HepG2 (cell line): ENCODE results near the gene VAMP5. TPM values are rescaled to one million over a fixed set of nuclear protein-coding genes. Genes with fewer than 3 reads are reported as not detected.

Source experiments
- ATAC-seq: fragments of 200-7000 bp; cut with Tn5 transposase; 3 replicates; pipeline ENCODE4 v1.9.1; 2020; ENCODE audit warnings: mild to moderate bottlenecking, moderate library complexity
- BruUV-seq: library from RNA; stranded (reverse); fragments of 400-500 nt; replicated peaks from 2 replicates; lab custom pipeline; 2021; lab: Mats Ljungman, UMichigan
- CTCF ChIA-PET: fragments of 300-600 bp; formaldehyde crosslinking; extraction: SDS; loops from one replicate; lab custom pipeline; 2021; ENCODE audit warnings: low total read pairs, inconsistent platforms, low intra/inter-chr PET ratio; lab: Yijun Ruan, JAX
- POLR2A ChIA-PET: fragments of 350-600 bp; sonication (Branson Sonifier 250); formaldehyde crosslinking; loops from one replicate; lab custom pipeline; 2020; ENCODE audit warnings: antibody characterized with exemption, inconsistent platforms; lab: Yijun Ruan, JAX
- DNase-seq: peaks from one replicate; pipeline ENCODE4 v3.0.0-alpha.2; 2015; ENCODE audit warnings: low spot score
- FAIRE-seq: peaks from 3 replicates; lab custom pipeline; 2011; peaks lifted over from hg19 to GRCh38; lab: Jason Lieb, UNC
- H2AFZ ChIP-seq: one replicate; pipeline ENCODE4 v1.6.1; 2011; ENCODE audit warnings: low read length, inconsistent platforms
- H3K27ac ChIP-seq: fragments of 300-600 bp; 3 replicates; pipeline ENCODE4 v1.8.0; 2011; ENCODE audit warnings: mixed run types, mild to moderate bottlenecking, mixed read lengths, low read length, inconsistent platforms; ENCODE audit not compliant: insufficient read depth; ENCODE audit errors: extremely low read length
- H3K27me3 ChIP-seq, 2 experiments: fragments of 200-600 bp in 1 of 2; 2 replicates in 1 of 2; 3 replicates in 1 of 2; pipeline versions ENCODE4 v1.6.0 to v1.8.0; 2011; ENCODE audit warnings: low read length in 2 of 2, mild to moderate bottlenecking in 2 of 2, moderate library complexity in 2 of 2, inconsistent platforms in 1 of 2; ENCODE audit not compliant: insufficient read depth in 2 of 2, control insufficient read depth in 1 of 2
- H3K36me3 ChIP-seq, 2 experiments: fragments of 200-600 bp in 1 of 2; replicated peaks in 1 of 2; 2 replicates in 1 of 2; 3 replicates in 1 of 2; pipeline versions ENCODE4 v1.5.1 to v1.8.0; 2011; ENCODE audit warnings: low read length in 2 of 2, inconsistent platforms in 1 of 2; ENCODE audit not compliant: insufficient read depth in 2 of 2, control insufficient read depth in 1 of 2
- H3K4me1 ChIP-seq: 2 replicates; pipeline ENCODE4 v1.5.1; 2012; ENCODE audit warnings: low read length, inconsistent platforms; ENCODE audit not compliant: insufficient read depth
- H3K4me2 ChIP-seq: 2 replicates; pipeline ENCODE4 v1.6.0; 2011; ENCODE audit warnings: low read depth, low read length, inconsistent platforms
- H3K4me3 ChIP-seq, 3 experiments: fragments of 200-600 bp in 1 of 3; sonication (generic), shearing (Covaris generic) in 1 of 3; replicated peaks in 1 of 3; 2 replicates each; pipeline ENCODE4 v1.5.1; 2011 to 2016; ENCODE audit warnings: low read length in 3 of 3, inconsistent platforms in 2 of 3, low read depth in 2 of 3, mild to moderate bottlenecking in 2 of 3, control low read depth in 1 of 3, mixed read lengths in 1 of 3; ENCODE audit not compliant: insufficient read depth in 1 of 3
- H3K79me2 ChIP-seq: one replicate; pipeline ENCODE4 v1.6.1; 2011; ENCODE audit warnings: low read length, inconsistent platforms; ENCODE audit not compliant: insufficient read depth
- H3K9ac ChIP-seq: 2 replicates; pipeline ENCODE4 v1.6.0; 2011; ENCODE audit warnings: mild to moderate bottlenecking, low read depth, low read length, inconsistent platforms; ENCODE audit not compliant: insufficient read depth
- H3K9me3 ChIP-seq: 2 replicates; pipeline ENCODE4 v1.5.1; 2012; ENCODE audit warnings: mild to moderate bottlenecking, low read length
- H4K20me1 ChIP-seq: 2 replicates; pipeline ENCODE4 v1.6.0; 2011; ENCODE audit warnings: inconsistent platforms, mild to moderate bottlenecking, low read length, moderate library complexity; ENCODE audit not compliant: insufficient read depth
- ARID5B ChIP-seq: IDR thresholded peaks from 2 replicates; pipeline ENCODE4 v1.4.0; 2020; ENCODE audit warnings: mild to moderate bottlenecking, missing genetic modification reagents
- ATAD3A ChIP-seq: sonication (generic); formaldehyde crosslinking; IDR thresholded peaks from 2 replicates; pipeline ENCODE4 v1.4.0; 2020; ENCODE audit warnings: missing genetic modification reagents
- HBP1 ChIP-seq: IDR thresholded peaks from 2 replicates; pipeline ENCODE4 v1.6.1; 2016; ENCODE audit warnings: low read depth, control low read depth
- PHF5A ChIP-seq: IDR thresholded peaks from one replicate; pipeline ENCODE4 v1.6.1; 2018; ENCODE audit warnings: low read depth, missing genetic modification reagents; ENCODE audit not compliant: unreplicated experiment
- TARDBP ChIP-seq: sonication (generic); formaldehyde crosslinking; IDR thresholded peaks from 2 replicates; pipeline ENCODE4 v1.8.0; 2022; ENCODE audit warnings: mild to moderate bottlenecking, missing genetic modification reagents
- TBX2 ChIP-seq: sonication (generic); formaldehyde crosslinking; IDR thresholded peaks from 2 replicates; pipeline ENCODE4 v1.5.0; 2020; ENCODE audit warnings: missing genetic modification reagents, mild to moderate bottlenecking, borderline replicate concordance
- ZNF318 ChIP-seq: sonication (generic); formaldehyde crosslinking; IDR thresholded peaks from 2 replicates; pipeline ENCODE4 v1.4.0; 2020; ENCODE audit warnings: mild to moderate bottlenecking, missing genetic modification reagents
- ZNF768 ChIP-seq: sonication (generic); formaldehyde crosslinking; IDR thresholded peaks from 2 replicates; pipeline ENCODE4 v1.4.0; 2020; ENCODE audit warnings: missing genetic modification reagents
- ZNF883 ChIP-seq: sonication (generic); formaldehyde crosslinking; IDR thresholded peaks from 2 replicates; pipeline ENCODE4 v1.5.1; 2020; ENCODE audit warnings: mild to moderate bottlenecking, missing genetic modification reagents; ENCODE audit errors: not compliant biosample characterization
- WGBS: methylation state at CpG from one replicate; pipeline ENCODE4 v1.1.6; 2017; ENCODE audit warnings: low lambda C conversion rate; 5-methylcytosine and 5-hydroxymethylcytosine counted together
- in situ Hi-C: cut with HindIII; loops from 2 replicates; pipeline ENCODE4 v1.10.0; 2017; ENCODE audit warnings: low pct_unique_long_range_greater_than_20kb; ENCODE audit not compliant: extremely low pct_ligation_motif_present
- intact Hi-C: fragments of 100-400 bp; cut with micrococcal nuclease; formaldehyde crosslinking; loops from one replicate; pipeline ENCODE4 v1.10.0; 2022; ENCODE audit not compliant: unreplicated experiment
- polyA plus RNA-seq, 8 experiments: library from polyadenylated mRNA; depleted of rRNA in 3 of 8; stranded (reverse) in 7 of 8; unstranded in 1 of 8; fragments of >200 nt; fragmentation: Illumina TruSeq in 4 of 8; extraction: Trizol in 4 of 8; gene quantifications; 2 replicates each; pipeline versions ENCODE4 v1.2.1 to v1.2.3, GENCODE V29; 2011 to 2016; ENCODE audit warnings: low read depth in 4 of 8, missing spikeins in 1 of 8, mixed read lengths in 1 of 8; ENCODE audit not compliant: insufficient read depth in 1 of 8
- total RNA-seq, 5 experiments: library from RNA; depleted of rRNA; stranded (reverse); fragments of >200 nt; fragmentation: Illumina TruSeq; extraction: Trizol; gene quantifications; 2 replicates each; pipeline ENCODE4 v1.2.3, GENCODE V29; 2016; ENCODE audit warnings: low read depth in 1 of 5

Gene VAMP5
- total and polyA plus RNA-seq, 2 of the 13 experiments (the other 11 are each of a cell fraction or from before 2014, with no cell fraction given) = 7.2 to 56.7 TPM

- FAIRE-seq (no peak), DNase-seq (peak; percentile 61), ATAC-seq (peak; percentile 49)
- peaks cover 48% of the 10 kb centered on the region for H3K79me2 ChIP-seq
- no peaks in the 10 kb centered on the region for H4K20me1 ChIP-seq
- CTCF ChIA-PET = no interaction called here
- no peaks in the 10 kb centered on the region; a peak in 1 of 5 replicates for H3K27me3 ChIP-seq
- in situ Hi-C loops = no loop called here
- peak overlapping the region; percentile 84 to 98 (median 91) for H3K4me3 ChIP-seq
- POLR2A ChIA-PET = interaction anchor here (0.8 to 25.9 kb wide), 12 partner anchors 4 to 248 kb away, joined by 3 to 795 read pairs (median 24); partner anchors contain the start of genes C2orf68, ELMOD3, GGCX and MAT2A
- peak overlapping the region; percentile 93 for H3K4me2 ChIP-seq
- no TSS peak for BruUV-seq
- no peaks in the 10 kb centered on the region for H3K9me3 ChIP-seq
- H3K36me3 ChIP-seq = peaks cover 7 to 33% of the 10 kb centered on the region in 2 experiments
- peak overlapping the region; percentile 94 for H3K9ac ChIP-seq
- H2AFZ ChIP-seq = no peak overlapping the region
- intact Hi-C loops = loop anchor here (1.0 kb wide), 3 partner anchors 17 to 41 kb away; partner anchors contain the start of genes GGCX and VAMP8
- 3% methylated on average over 14 of the region's 36 CpGs for WGBS
- peaks cover 85% of the 10 kb centered on the region for H3K4me1 ChIP-seq
- peak overlapping the region; percentile 80 for H3K27ac ChIP-seq
- TF ChIP-seq TBX2 = 0 out of 2 replicates have a peak, but pooled peaks have one; percentile 43
- no peak for TF ChIP-seq HBP1 (CRISPR knock-in tag)
- TF ChIP-seq ZNF883 (CRISPR knock-in tag) = no peak
- TF ChIP-seq PHF5A (CRISPR knock-in tag) = no peak
- no peak for TF ChIP-seq ATAD3A
- TF ChIP-seq TARDBP (CRISPR knock-in tag) = no peak
- TF ChIP-seq ZNF318 = no peak
- TF ChIP-seq ZNF768 = 0 out of 2 replicates have a peak, but pooled peaks have one; percentile 8
- TF ChIP-seq ARID5B (CRISPR knock-in tag) = no peak; the same call in 1 of the 2 replicates
These were observed 17.7 kb downstream of the VAMP5 start for GRCh38 chr2:85601771-85602475.
